Muscle layer of duodenum (tissue), 2 donors: Measurements from ENCODE around the gene GRB14.

ENCODE experiments used
- H3K27ac ChIP-seq: one replicate; pipeline ENCODE4 v1.7.0; 2013; ENCODE audit warnings: mild to moderate bottlenecking, low read length
- H3K27me3 ChIP-seq: one replicate; pipeline ENCODE4 v1.7.0; 2013; ENCODE audit warnings: low read depth, mild to moderate bottlenecking, control low read depth, low read length
- H3K36me3 ChIP-seq, 2 donors: one replicate each; pipeline ENCODE4 v1.7.0; 2013; ENCODE audit warnings: low read length in 2 of 2, control low read depth in 1 of 2, mild to moderate bottlenecking in 1 of 2; ENCODE audit not compliant: insufficient read depth in 2 of 2, control insufficient read depth in 1 of 2
- H3K4me1 ChIP-seq, 2 donors: one replicate each; pipeline ENCODE4 v1.7.0; 2013; ENCODE audit warnings: low read length in 2 of 2, mild to moderate bottlenecking in 2 of 2, control low read depth in 1 of 2, moderate library complexity in 1 of 2; ENCODE audit not compliant: insufficient read depth in 2 of 2, control insufficient read depth in 1 of 2
- H3K4me3 ChIP-seq, 2 donors: one replicate each; pipeline ENCODE4 v1.7.0; 2013; ENCODE audit warnings: low read length in 2 of 2, low read depth in 1 of 2, mild to moderate bottlenecking in 1 of 2
- H3K9me3 ChIP-seq, 2 donors: one replicate each; pipeline ENCODE4 v1.7.0; 2013; ENCODE audit warnings: low read length in 2 of 2, control low read depth in 1 of 2, mild to moderate bottlenecking in 1 of 2; ENCODE audit not compliant: control insufficient read depth in 1 of 2
- donor health status: healthy.

Gene GRB14

DNA sequence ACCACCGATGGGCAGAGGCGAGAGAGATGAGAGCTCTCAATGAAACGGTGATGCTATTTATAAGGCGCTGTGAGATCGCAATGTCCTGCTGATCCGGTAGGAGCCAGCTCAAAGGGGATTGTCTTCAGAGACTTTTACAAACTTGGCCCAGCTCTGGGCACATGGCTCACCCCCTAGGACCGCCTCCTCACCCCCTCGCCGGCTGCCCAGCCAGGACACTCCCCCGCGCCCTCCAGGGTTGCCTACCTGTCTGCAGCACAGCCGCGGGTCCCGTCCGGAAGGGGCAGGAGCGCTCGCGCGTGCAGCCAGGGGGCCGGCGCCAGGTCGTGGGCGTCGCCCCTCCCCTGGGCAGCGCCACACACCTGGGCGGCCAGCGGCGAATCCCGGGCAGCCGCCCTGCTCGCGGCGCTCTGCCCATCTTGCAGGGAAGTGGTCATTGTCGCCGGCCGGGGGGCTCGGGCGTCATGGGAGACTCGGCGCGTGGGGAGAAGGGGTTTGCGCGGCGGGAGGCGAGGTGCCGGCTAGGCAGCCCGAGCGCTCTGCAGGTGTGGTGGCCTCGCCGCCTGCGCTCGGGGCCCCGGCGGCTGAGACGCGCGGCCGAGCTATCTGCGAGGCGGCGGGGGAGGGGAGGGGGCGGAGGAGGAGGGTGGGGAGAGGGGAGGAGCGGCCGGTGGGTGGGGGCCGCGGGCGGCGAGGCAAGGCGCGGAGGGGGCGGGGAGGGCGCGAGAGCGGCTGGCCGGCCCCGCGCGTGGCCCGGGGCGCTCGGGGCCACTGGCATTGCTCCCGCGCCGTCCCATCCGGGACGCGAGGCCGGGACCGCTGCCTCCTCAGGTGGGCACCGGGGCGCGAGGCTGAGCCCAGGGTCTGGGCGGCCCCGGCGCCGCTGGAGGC is at the start of gene GRB14:
Gene GRB14 (minus strand): TSS at position 610 of the 891 bp plus-strand sequence. CDS start 173 bp downstream, at position 437.
- H3K27ac ChIP-seq = no peak within 1 kb of the TSS
- no peaks in the 10 kb centered on the region for H3K4me1 ChIP-seq

DNA sequence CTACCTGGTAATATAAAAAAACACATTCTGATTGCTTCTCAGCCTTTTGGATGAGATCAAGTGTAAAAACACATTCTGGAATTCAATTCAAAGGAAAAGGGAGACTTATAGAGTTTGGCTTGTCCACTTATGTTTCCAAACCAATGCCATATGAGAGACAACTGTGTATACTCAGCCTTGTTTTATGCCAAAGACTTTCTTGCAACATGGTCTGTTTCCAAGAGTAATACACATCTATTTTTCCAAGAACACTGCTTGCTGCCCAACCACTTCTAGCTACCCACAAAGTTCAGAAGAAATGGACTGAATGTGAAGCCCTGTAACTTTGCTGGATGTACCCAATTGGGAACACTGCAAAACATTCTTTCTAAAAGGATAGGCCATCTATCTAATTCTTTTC is 48.0 kb upstream of the GRB14 start:
- Histone ChIP-seq H3K4me1 (no peaks in the 10 kb centered on the region), H3K36me3 (no peaks in the 10 kb centered on the region), H3K27ac (no peak overlapping the region), H3K27me3 (no peaks in the 10 kb centered on the region), H3K9me3 (no peaks in the 10 kb centered on the region), H3K4me3 (no peak overlapping the region)

More for the DNA sequence above, at the start of gene GRB14:
- H3K9me3 ChIP-seq = no peaks in the 10 kb centered on the region
- peak within 1 kb of the TSS; percentile 54 to 91 for H3K4me3 ChIP-seq
- peaks cover 4% of the 10 kb centered on the region for H3K27me3 ChIP-seq
- H3K36me3 ChIP-seq = no peaks in the 10 kb centered on the region

DNA sequence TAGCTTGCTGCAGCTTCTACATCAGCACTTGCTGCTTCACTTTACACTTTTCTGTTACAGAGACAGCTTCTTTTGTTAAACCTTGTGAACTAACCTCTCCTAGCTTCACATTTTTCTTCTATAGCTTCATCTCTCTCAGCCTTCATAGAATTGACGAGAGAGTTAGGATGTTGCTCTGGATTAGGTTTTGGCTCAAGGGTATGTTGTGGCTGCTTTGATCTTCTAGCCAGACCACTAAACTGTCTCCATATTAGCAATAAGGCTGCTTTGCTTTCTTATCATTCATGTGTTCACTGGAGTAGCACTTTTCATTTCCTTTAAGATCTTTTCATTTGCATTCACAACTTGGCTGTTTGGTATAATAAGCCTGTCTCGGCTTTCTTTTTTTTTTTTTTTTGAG is 46.3 kb upstream of the GRB14 start:
- no peaks in the 10 kb centered on the region for H3K27me3 ChIP-seq
- no peak overlapping the region for H3K4me3 ChIP-seq
- no peak overlapping the region for H3K27ac ChIP-seq
- no peaks in the 10 kb centered on the region for H3K9me3 ChIP-seq
- peaks cover 0 to 6% of the 10 kb centered on the region in 2 donors for H3K4me1 ChIP-seq
- H3K36me3 ChIP-seq = no peaks in the 10 kb centered on the region

DNA sequence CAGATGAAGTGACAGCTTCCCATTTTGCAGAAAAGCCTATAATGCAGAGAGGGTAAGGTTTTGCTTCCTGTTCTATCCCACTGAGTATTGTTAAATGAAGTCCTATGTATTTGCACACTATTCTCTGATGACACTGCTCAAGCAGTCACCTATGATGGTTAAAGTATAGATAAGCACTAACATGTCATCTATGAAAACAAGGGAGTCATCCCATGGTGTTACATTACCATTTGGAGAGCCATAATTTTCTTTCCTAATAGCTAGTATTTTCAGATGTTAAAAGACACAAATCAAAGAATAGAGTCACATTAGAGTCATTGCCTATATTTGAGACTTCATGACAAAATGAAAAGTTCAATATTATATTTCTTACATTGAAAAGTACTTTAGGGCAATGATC is 42.8 kb upstream of the GRB14 start:
- H3K36me3 ChIP-seq = no peaks in the 10 kb centered on the region
- no peaks in the 10 kb centered on the region for H3K27me3 ChIP-seq
- no peak overlapping the region for H3K4me3 ChIP-seq
- peaks cover 0 to 14% of the 10 kb centered on the region in 2 donors for H3K4me1 ChIP-seq
- H3K9me3 ChIP-seq = no peaks in the 10 kb centered on the region
- no peak overlapping the region for H3K27ac ChIP-seq

DNA sequence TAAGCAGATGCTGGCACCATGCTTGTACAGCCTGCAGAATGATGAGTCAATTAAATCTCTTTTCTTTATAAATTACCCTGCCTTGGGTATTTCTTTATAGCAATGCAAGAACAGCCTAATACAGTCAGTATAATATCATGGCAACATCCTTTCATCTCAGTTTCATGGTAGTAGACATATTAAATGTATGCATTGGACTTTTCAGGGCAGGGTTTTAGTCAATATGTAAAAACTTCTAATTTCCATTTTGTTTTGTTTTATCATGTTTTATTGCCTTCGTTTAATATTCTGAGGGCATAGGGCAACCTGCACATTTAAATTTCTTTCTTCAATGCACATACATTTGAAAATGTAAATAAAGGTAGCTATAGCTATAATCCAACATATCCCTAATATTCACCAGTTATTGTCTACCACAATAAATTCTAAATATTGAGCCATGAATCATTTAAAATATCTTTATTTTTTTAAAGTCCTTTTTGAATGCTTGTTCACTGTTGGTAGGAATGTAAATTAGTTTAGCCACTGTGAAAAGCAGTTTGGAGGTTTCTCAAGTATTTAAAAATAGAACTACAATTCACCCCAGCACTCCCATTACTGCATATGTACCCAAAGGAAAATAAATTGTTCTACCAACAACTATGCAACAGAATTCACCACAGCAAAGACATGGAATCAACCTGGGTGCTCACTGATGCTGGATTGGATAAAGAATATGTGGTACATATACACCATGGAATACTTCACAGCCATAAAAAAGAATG is 41.8 kb upstream of the GRB14 start:
- Histone ChIP-seq H3K27ac (no peak overlapping the region), H3K27me3 (no peaks in the 10 kb centered on the region), H3K4me1 (peaks cover 0 to 14% of the 10 kb centered on the region in 2 donors), H3K9me3 (no peaks in the 10 kb centered on the region), H3K36me3 (no peaks in the 10 kb centered on the region), H3K4me3 (no peak overlapping the region)

DNA sequence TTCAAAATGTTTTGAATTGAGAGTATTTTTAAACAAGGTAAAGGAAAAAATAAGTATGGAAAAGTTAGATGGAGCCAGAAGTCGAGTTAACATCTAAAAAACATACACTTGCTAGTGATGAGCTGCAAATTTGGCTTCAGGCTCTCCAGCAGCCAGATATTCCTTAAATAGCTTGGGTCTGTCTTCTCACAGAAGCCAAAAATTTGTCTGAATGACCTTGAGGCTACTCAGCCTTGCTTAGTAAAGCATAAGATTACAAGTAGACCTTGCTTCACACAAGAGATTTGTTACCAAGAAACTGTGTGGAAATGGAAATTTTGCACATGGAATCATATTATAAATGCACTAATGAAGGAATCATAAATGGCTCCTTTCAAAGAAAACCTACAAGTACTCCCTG is 40.8 kb upstream of the GRB14 start:
- H3K4me3 ChIP-seq = no peak overlapping the region
- no peaks in the 10 kb centered on the region for H3K27me3 ChIP-seq
- H3K27ac ChIP-seq = no peak overlapping the region
- no peaks in the 10 kb centered on the region for H3K36me3 ChIP-seq
- H3K9me3 ChIP-seq = no peaks in the 10 kb centered on the region
- H3K4me1 ChIP-seq = peaks cover 0 to 14% of the 10 kb centered on the region in 2 donors

DNA sequence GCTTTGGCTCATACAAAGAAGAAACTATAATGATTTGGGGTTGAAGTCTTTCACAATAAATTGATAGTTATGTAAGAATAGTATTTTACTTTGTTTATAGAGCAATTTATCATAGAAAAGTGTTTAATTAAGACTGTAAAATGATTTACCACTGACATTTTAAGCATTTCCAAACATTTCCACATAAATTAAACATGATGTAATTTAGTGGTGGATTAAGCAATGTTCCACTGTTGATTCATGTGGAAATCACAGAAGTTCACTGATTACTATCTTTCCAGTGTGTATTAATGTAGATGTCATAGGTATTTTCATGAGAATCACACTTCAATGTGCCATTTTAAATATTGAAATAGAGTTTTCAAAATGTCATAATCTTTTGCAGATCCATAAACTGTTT is 40.1 kb upstream of the GRB14 start:
- Histone ChIP-seq H3K4me1 (peaks cover 0 to 14% of the 10 kb centered on the region in 2 donors), H3K9me3 (no peaks in the 10 kb centered on the region), H3K4me3 (no peak overlapping the region), H3K27ac (no peak overlapping the region), H3K36me3 (no peaks in the 10 kb centered on the region), H3K27me3 (no peaks in the 10 kb centered on the region)

DNA sequence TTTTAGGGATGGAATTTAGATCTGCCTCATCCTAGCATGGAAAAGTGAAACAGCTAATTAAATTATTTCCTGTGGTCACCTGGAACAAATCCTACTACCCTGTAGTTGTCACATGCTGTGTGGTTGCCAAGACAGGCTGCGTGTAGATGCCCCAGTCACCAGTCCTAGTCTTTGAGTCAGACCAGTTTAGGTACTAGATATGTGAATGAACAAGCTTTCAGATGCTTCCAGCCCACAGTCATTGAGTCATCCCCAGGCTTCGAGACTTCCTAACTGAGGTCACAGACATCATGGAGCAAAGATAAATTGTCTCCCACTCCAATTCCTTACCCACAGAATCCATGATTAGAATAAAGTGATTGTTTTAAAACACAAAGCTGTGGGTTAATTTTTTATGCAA is 35.8 kb upstream of the GRB14 start:
- H3K4me1 ChIP-seq = peaks cover 0 to 6% of the 10 kb centered on the region in 2 donors
- no peak overlapping the region for H3K27ac ChIP-seq
- no peaks in the 10 kb centered on the region for H3K27me3 ChIP-seq
- H3K9me3 ChIP-seq = no peaks in the 10 kb centered on the region
- no peak overlapping the region for H3K4me3 ChIP-seq
- H3K36me3 ChIP-seq = no peaks in the 10 kb centered on the region

DNA sequence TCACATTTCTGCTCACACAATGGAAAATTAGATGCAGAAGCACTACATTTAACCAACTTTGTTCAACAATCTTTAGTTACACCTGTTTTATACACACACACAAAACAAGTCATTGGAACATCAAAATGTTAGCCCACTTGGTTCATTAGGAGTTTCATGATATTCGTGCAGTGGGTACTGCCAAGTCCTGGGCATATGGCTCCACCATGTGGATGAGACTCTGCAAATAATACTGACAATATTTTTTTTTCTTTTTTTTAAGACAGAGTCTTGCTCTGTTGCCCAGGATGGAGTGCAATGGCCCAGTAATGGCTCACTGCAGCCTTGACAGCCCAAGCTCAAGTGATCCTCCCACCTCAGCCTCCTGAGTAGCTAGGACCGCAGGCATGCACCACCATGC is 34.5 kb upstream of the GRB14 start:
- no peaks in the 10 kb centered on the region for H3K36me3 ChIP-seq
- H3K9me3 ChIP-seq = peaks cover 0 to under 1% of the 10 kb centered on the region in 2 donors
- H3K27me3 ChIP-seq = no peaks in the 10 kb centered on the region
- no peak overlapping the region for H3K4me3 ChIP-seq
- peaks cover 0 to 6% of the 10 kb centered on the region in 2 donors for H3K4me1 ChIP-seq
- H3K27ac ChIP-seq = no peak overlapping the region

DNA sequence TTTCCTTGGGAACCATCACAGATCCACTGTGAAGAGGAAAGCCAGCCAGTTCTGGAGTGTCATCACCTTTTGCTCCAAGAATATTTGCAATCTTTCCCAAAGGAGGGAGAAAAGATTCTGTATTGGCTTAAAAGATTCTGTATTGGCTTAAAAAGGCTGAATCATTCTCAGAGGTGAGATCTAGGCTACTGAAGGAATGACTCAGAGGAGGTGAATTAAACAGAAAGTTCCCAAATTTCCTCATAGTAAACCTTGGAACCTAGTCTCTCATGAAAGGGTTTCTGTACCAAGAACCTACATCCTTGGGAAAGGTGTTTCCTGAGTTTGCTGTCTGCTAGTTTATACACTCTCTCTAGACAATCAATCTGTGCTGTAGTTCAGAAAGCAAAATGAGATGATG is 34.1 kb upstream of the GRB14 start:
- no peak overlapping the region for H3K4me3 ChIP-seq
- peaks cover 0 to 6% of the 10 kb centered on the region in 2 donors for H3K4me1 ChIP-seq
- H3K36me3 ChIP-seq = no peaks in the 10 kb centered on the region
- no peak overlapping the region for H3K27ac ChIP-seq
- no peaks in the 10 kb centered on the region for H3K27me3 ChIP-seq
- H3K9me3 ChIP-seq = peaks cover 0 to 5% of the 10 kb centered on the region in 2 donors

DNA sequence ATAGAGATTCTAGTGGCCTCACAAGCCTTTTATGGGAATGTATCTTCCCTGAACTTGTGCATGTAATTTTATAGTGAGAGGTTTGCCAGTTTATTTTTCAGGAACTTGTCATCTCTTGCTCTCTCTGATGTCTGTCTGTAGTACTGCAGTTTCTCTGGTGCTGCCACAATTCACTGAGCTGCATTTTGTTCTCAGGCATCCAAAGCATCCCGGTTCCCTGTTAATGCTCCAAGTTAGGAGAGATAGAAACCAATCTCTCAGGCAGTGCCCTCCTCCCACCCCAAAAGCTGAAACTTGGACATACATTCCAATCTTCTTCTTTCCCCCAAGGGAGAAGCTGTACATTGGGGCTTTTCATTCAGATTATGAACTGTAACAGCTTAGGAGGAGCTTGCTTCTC is 30.1 kb upstream of the GRB14 start:
- Histone ChIP-seq H3K27me3 (no peaks in the 10 kb centered on the region), H3K4me3 (peak overlapping the region in 1 of 2 donors; percentile 15), H3K27ac (no peak overlapping the region), H3K9me3 (peaks cover 0 to 11% of the 10 kb centered on the region in 2 donors), H3K4me1 (peaks cover 0 to 6% of the 10 kb centered on the region in 2 donors), H3K36me3 (no peaks in the 10 kb centered on the region)
